H1 (cell line): Measurements from ENCODE around the gene RTN4RL2. TPM values are rescaled to one million over a fixed set of nuclear protein-coding genes. Genes with fewer than 3 reads are reported as not detected.

Experiments
- CTCF ChIA-PET: fragments of 300-600 bp; sonication (Branson Sonifier 250); formaldehyde crosslinking; loops from one replicate; lab custom pipeline; 2021; ENCODE audit not compliant: partially characterized antibody; lab: Charles Lee
- POLR2A ChIA-PET: fragments of 300-600 bp; sonication (Branson Sonifier 250); formaldehyde crosslinking; loops from one replicate; lab custom pipeline; 2021; ENCODE audit warnings: inconsistent platforms; ENCODE audit not compliant: partially characterized antibody; lab: Charles Lee
- DNase-seq, 2 experiments: peaks; one replicate each; pipeline versions ENCODE4 v3.0.0 to v3.0.0-alpha.2; 2010 to 2022; ENCODE audit warnings: low spot score in 2 of 2, low read depth in 1 of 2, mixed read lengths in 1 of 2
- FAIRE-seq: peaks from 2 replicates; lab custom pipeline; 2011; peaks lifted over from hg19 to GRCh38; lab: Jason Lieb, UNC
- H2AFZ ChIP-seq: 2 replicates; pipeline ENCODE4 v1.8.1; 2012; ENCODE audit warnings: low read length, inconsistent platforms
- H2AK5ac ChIP-seq: 2 replicates; pipeline ENCODE4 v1.6.1; 2013; ENCODE audit warnings: low read depth, low read length
- H2BK120ac ChIP-seq: replicated peaks from 2 replicates; pipeline ENCODE3; 2013; ENCODE audit warnings: low read depth, low read length, inconsistent platforms
- H2BK12ac ChIP-seq: 2 replicates; pipeline ENCODE4 v1.6.1; 2013; ENCODE audit warnings: low read depth, low read length
- H2BK15ac ChIP-seq: 2 replicates; pipeline ENCODE4 v1.6.1; 2013; ENCODE audit warnings: low read length
- H2BK20ac ChIP-seq: 2 replicates; pipeline ENCODE4 v1.6.1; 2013; ENCODE audit warnings: low read length
- H2BK5ac ChIP-seq: 2 replicates; pipeline ENCODE4 v1.6.1; 2013; ENCODE audit warnings: low read depth, low read length
- H3K14ac ChIP-seq: 2 replicates; pipeline ENCODE4 v1.6.1; 2013; ENCODE audit warnings: inconsistent platforms; ENCODE audit not compliant: insufficient read length
- H3K18ac ChIP-seq: 2 replicates; pipeline ENCODE4 v1.6.1; 2013; ENCODE audit warnings: low read length; ENCODE audit errors: extremely low read depth
- H3K23ac ChIP-seq: 2 replicates; pipeline ENCODE4 v1.6.1; 2013; ENCODE audit warnings: inconsistent platforms; ENCODE audit not compliant: insufficient read length
- H3K23me2 ChIP-seq: 2 replicates; pipeline ENCODE4 v1.6.1; 2013; ENCODE audit warnings: low read depth, low read length
- H3K27ac ChIP-seq: 2 replicates; pipeline ENCODE4 v1.6.1; 2011; ENCODE audit warnings: low read depth, low read length, inconsistent platforms
- H3K27me3 ChIP-seq, 4 experiments: replicated peaks in 1 of 4; 1 replicate in 1 of 4; 2 replicates in 3 of 4; pipeline versions ENCODE4 v1.6.1 to v1.8.1; 2011 to 2013; ENCODE audit warnings: low read length in 3 of 4, mild to moderate bottlenecking in 3 of 4, inconsistent platforms in 2 of 4, mixed read lengths in 2 of 4, moderate library complexity in 1 of 4; ENCODE audit not compliant: control insufficient read depth in 3 of 4, insufficient read depth in 3 of 4; ENCODE audit errors: extremely low read depth in 1 of 4
- H3K36me3 ChIP-seq, 4 experiments: 2 replicates each; pipeline versions ENCODE4 v1.6.1 to v1.8.1; 2011 to 2013; ENCODE audit warnings: mild to moderate bottlenecking in 4 of 4, low read length in 3 of 4, moderate library complexity in 2 of 4, control low read depth in 1 of 4, inconsistent platforms in 1 of 4; ENCODE audit not compliant: insufficient read depth in 4 of 4, control insufficient read depth in 2 of 4
- H3K4ac ChIP-seq: replicated peaks from 2 replicates; pipeline ENCODE3; 2013; ENCODE audit warnings: low read length, low read depth, mixed read lengths, inconsistent platforms; ENCODE audit not compliant: insufficient read length
- H3K4me1 ChIP-seq, 4 experiments: replicated peaks in 1 of 4; 1 replicate in 1 of 4; 2 replicates in 3 of 4; pipeline versions ENCODE4 v1.6.1 to v1.8.1; 2011 to 2013; ENCODE audit warnings: low read length in 3 of 4, inconsistent platforms in 2 of 4, mixed read lengths in 1 of 4; ENCODE audit not compliant: insufficient read depth in 4 of 4, control insufficient read depth in 3 of 4
- H3K4me2 ChIP-seq, 2 experiments: 2 replicates each; pipeline versions ENCODE4 v1.6.1 to v1.8.1; 2011 to 2013; ENCODE audit warnings: low read depth in 2 of 2, low read length in 2 of 2, control low read depth in 1 of 2, inconsistent platforms in 1 of 2, mild to moderate bottlenecking in 1 of 2; ENCODE audit not compliant: insufficient read depth in 1 of 2
- H3K4me3 ChIP-seq, 4 experiments: fragments of 200-600, 300-600 bp in 1 of 4; sonication (generic), shearing (Covaris generic), sonication (Bioruptor Twin) in 1 of 4; 2 replicates each; pipeline versions ENCODE4 v1.5.1 to v1.8.1; 2011 to 2016; ENCODE audit warnings: low read length in 4 of 4, low read depth in 3 of 4, control low read depth in 2 of 4, inconsistent platforms in 2 of 4, mild to moderate bottlenecking in 2 of 4, mixed read lengths in 1 of 4, moderate library complexity in 1 of 4; ENCODE audit not compliant: insufficient read depth in 2 of 4; ENCODE audit errors: extremely low read depth in 1 of 4
- H3K56ac ChIP-seq: replicated peaks from 2 replicates; pipeline ENCODE3; 2013; ENCODE audit warnings: low read depth, mild to moderate bottlenecking, mixed read lengths, low read length, inconsistent platforms; ENCODE audit not compliant: insufficient read length
- H3K79me1 ChIP-seq: 2 replicates; pipeline ENCODE4 v1.6.1; 2013; ENCODE audit warnings: low read depth, low read length, control low read depth
- H3K79me2 ChIP-seq, 2 experiments: 2 replicates each; pipeline versions ENCODE4 v1.6.1 to v1.8.1; 2012 to 2013; ENCODE audit warnings: low read length in 2 of 2, mild to moderate bottlenecking in 2 of 2, inconsistent platforms in 1 of 2; ENCODE audit not compliant: insufficient read depth in 2 of 2, control insufficient read depth in 1 of 2
- H3K9ac ChIP-seq, 4 experiments: replicated peaks in 1 of 4; 1 replicate in 1 of 4; 2 replicates in 3 of 4; pipeline versions ENCODE4 v1.6.1 to v1.8.1; 2011 to 2013; ENCODE audit warnings: low read depth in 3 of 4, low read length in 3 of 4, control low read depth in 2 of 4, mild to moderate bottlenecking in 2 of 4, moderate library complexity in 2 of 4, inconsistent platforms in 1 of 4; ENCODE audit errors: extremely low read depth in 1 of 4
- H3K9me3 ChIP-seq, 2 experiments: 2 replicates each; pipeline versions ENCODE4 v1.6.1 to v1.8.1; 2012 to 2013; ENCODE audit warnings: mild to moderate bottlenecking in 2 of 2, moderate library complexity in 2 of 2, control low read depth in 1 of 2, inconsistent platforms in 1 of 2, low read depth in 1 of 2, low read length in 1 of 2, mixed read lengths in 1 of 2; ENCODE audit not compliant: insufficient read depth in 2 of 2
- H4K20me1 ChIP-seq, 2 experiments: replicated peaks in 1 of 2; 2 replicates each; pipeline versions ENCODE3 to v1.8.1; 2011 to 2013; ENCODE audit warnings: inconsistent platforms in 2 of 2, low read length in 2 of 2, mild to moderate bottlenecking in 1 of 2; ENCODE audit not compliant: insufficient read depth in 2 of 2, control insufficient read depth in 1 of 2
- H4K5ac ChIP-seq: 2 replicates; pipeline ENCODE4 v1.6.1; 2013; ENCODE audit warnings: low read length, low read depth, mixed read lengths, inconsistent platforms; ENCODE audit not compliant: insufficient read length
- H4K8ac ChIP-seq: 2 replicates; pipeline ENCODE4 v1.8.0; 2013; ENCODE audit warnings: mild to moderate bottlenecking, moderate library complexity, low read length, inconsistent platforms; ENCODE audit not compliant: insufficient read depth; ENCODE audit errors: extremely low read depth
- H4K91ac ChIP-seq: replicated peaks from 2 replicates; pipeline ENCODE3; 2013; ENCODE audit warnings: low read length, mixed read lengths, inconsistent platforms; ENCODE audit not compliant: insufficient read length
- GTF2F1 ChIP-seq: IDR thresholded peaks from 2 replicates; pipeline ENCODE4 v1.6.1; 2012; ENCODE audit warnings: low read depth, low read length, improper control_type of control experiment, borderline replicate concordance
- WGBS, 2 experiments: shearing (Covaris generic) in 1 of 2; methylation state at CpG; one replicate each; pipeline versions ENCODE4 v1.1.6 to v1.1.7; 2013 to 2015; ENCODE audit warnings: low lambda C conversion rate in 2 of 2, mixed read lengths in 2 of 2, inconsistent platforms in 1 of 2, low coverage in 1 of 2, missing lambda C conversion rate in 1 of 2; ENCODE audit not compliant: insufficient replicate concordance in 2 of 2, insufficient coverage in 1 of 2, insufficient read length in 1 of 2; ENCODE audit errors: extremely low coverage in 1 of 2, missing lambda C conversion rate in 1 of 2; 5-methylcytosine and 5-hydroxymethylcytosine counted together
- polyA plus RNA-seq, 7 experiments: library from polyadenylated mRNA; depleted of rRNA in 3 of 7; stranded (reverse) in 5 of 7; unstranded in 2 of 7; fragments of >200 nt in 5 of 7; fragments of 200-250 nt in 2 of 7; gene quantifications; 1 replicate in 5 of 7; 2 replicates in 1 of 7; 4 replicates in 1 of 7; pipeline versions ENCODE4 v1.2.1 to v1.2.3, GENCODE V29; 2011 to 2013; ENCODE audit warnings: missing spikeins in 2 of 7, mixed read lengths in 2 of 7
- total RNA-seq: library from RNA; stranded (reverse); fragmentation: NEBNext Ultra II Directional; extraction: Animal tissue kit (Norgen Biotek cat#: 25700); gene quantifications from 2 replicates; pipeline ENCODE4 v1.2.1, GENCODE V29; 2021

Gene RTN4RL2
- total and polyA plus RNA-seq, 2 of the 8 experiments (the other 6 are each of a cell fraction or from before 2014, with no cell fraction given) = 11.4 to 23.7 TPM

- Histone ChIP-seq H2BK20ac (no peak overlapping the region), H3K79me2 (no peaks in the 10 kb centered on the region), H3K4me1 (no peaks in the 10 kb centered on the region), H4K8ac (no peak overlapping the region), H3K4me2 (no peak overlapping the region), H3K18ac (no peak overlapping the region), H2AFZ (no peak overlapping the region), H3K27me3 (0 out of 7 replicates have a peak, but pooled peaks cover 0 to 5% (median 0%) of the 10 kb centered on the region in 4 experiments), H2BK15ac (no peak overlapping the region), H2BK12ac (no peak overlapping the region), H3K23ac (no peak overlapping the region), H3K56ac (no peak overlapping the region), H4K20me1 (no peaks in the 10 kb centered on the region), H3K4me3 (no peak overlapping the region), H3K9ac (no peak overlapping the region), H2BK5ac (no peak overlapping the region), H3K79me1 (no peaks in the 10 kb centered on the region), H4K5ac (no peak overlapping the region), H3K9me3 (no peaks in the 10 kb centered on the region), H3K23me2 (no peaks in the 10 kb centered on the region), H2BK120ac (no peak overlapping the region), H3K36me3 (no peaks in the 10 kb centered on the region), H3K4ac (no peak overlapping the region), H4K91ac (no peak overlapping the region), H3K27ac (no peak overlapping the region), H3K14ac (no peak overlapping the region), H2AK5ac (no peak overlapping the region)
- no peak for TF ChIP-seq GTF2F1
- CTCF ChIA-PET = interaction anchor here (1.0 to 10.1 kb wide), 5 partner anchors 11 to 133 kb away, joined by 3 to 68 read pairs (median 5); partner anchors contain the start of gene UBE2L6
- FAIRE-seq (no peak), DNase-seq (no peak)
- WGBS, 2 experiments = 81% methylated on average over 15 of the region's 15 CpGs; no CpG with 5 or more reads in 1 of the 2 experiments
- POLR2A ChIA-PET = interaction anchor here (0.6 kb wide), 1 partner anchor 41 kb away, joined by 3 read pairs; no protein-coding TSS in a partner anchor
Measured at GRCh38 chr11:57434640-57435546, 25.4 kb upstream of the RTN4RL2 start.
